ENCODE measurements around the gene DNAL4.

Gene DNAL4

GRCh38 chr22:38761202-38762162 is 32.5 kb downstream of the DNAL4 start:
- H3K36me3 ChIP-seq (ENCODE audit: control insufficient read depth, insufficient read depth, low read length), result no peaks in the 10 kb centered on the region
- H3K9me3 ChIP-seq (ENCODE audit: control insufficient read depth, low read length), result no peaks in the 10 kb centered on the region
- H3K9ac ChIP-seq (ENCODE audit: low read length), result no peak overlapping the region
- peaks cover 10% of the 10 kb centered on the region for H3K4me1 ChIP-seq (ENCODE audit: control insufficient read depth, insufficient read depth, low read length)
- no peak overlapping the region for H3K4me3 ChIP-seq (ENCODE audit: low read length)
- H3K27me3 ChIP-seq (ENCODE audit: control insufficient read depth, insufficient read depth, low read length), result peaks cover 6% of the 10 kb centered on the region

GRCh38 chr22:38760477-38761201 is 33.3 kb downstream of the DNAL4 start:
- H3K9ac ChIP-seq (ENCODE audit: low read length), result no peak overlapping the region
- H3K36me3 ChIP-seq (ENCODE audit: control insufficient read depth, insufficient read depth, low read length), result no peaks in the 10 kb centered on the region
- no peaks in the 10 kb centered on the region for H3K9me3 ChIP-seq (ENCODE audit: control insufficient read depth, low read length)
- no peak overlapping the region for H3K4me3 ChIP-seq (ENCODE audit: low read length)
- no peaks in the 10 kb centered on the region for H3K27me3 ChIP-seq (ENCODE audit: control insufficient read depth, insufficient read depth, low read length)
- peaks cover 12% of the 10 kb centered on the region for H3K4me1 ChIP-seq (ENCODE audit: control insufficient read depth, insufficient read depth, low read length)

GRCh38 chr22:38759005-38759404 is 34.9 kb downstream of the DNAL4 start:
- Histone ChIP-seq H3K36me3 (ENCODE audit: control insufficient read depth, insufficient read depth, low read length) (no peaks in the 10 kb centered on the region), H3K9me3 (ENCODE audit: control insufficient read depth, low read length) (no peaks in the 10 kb centered on the region), H3K27me3 (ENCODE audit: control insufficient read depth, insufficient read depth, low read length) (no peaks in the 10 kb centered on the region), H3K9ac (ENCODE audit: low read length) (no peak overlapping the region), H3K4me3 (ENCODE audit: low read length) (no peak overlapping the region), H3K4me1 (ENCODE audit: control insufficient read depth, insufficient read depth, low read length) (peaks cover 24% of the 10 kb centered on the region)

- peaks cover 30% of the 10 kb centered on the region for H3K4me1 ChIP-seq (ENCODE audit: control insufficient read depth, insufficient read depth, low read length)
- no peaks in the 10 kb centered on the region for H3K36me3 ChIP-seq (ENCODE audit: control insufficient read depth, insufficient read depth, low read length)
- no peak overlapping the region for H3K9ac ChIP-seq (ENCODE audit: low read length)
- no peaks in the 10 kb centered on the region for H3K9me3 ChIP-seq (ENCODE audit: control insufficient read depth, low read length)
- H3K4me3 ChIP-seq (ENCODE audit: low read length), result no peak overlapping the region
- no peaks in the 10 kb centered on the region for H3K27me3 ChIP-seq (ENCODE audit: control insufficient read depth, insufficient read depth, low read length)
Observed at GRCh38 chr22:38758276-38758945, 35.5 kb downstream of the DNAL4 start.

- H3K27me3 ChIP-seq (ENCODE audit: control insufficient read depth, insufficient read depth, low read length), result no peaks in the 10 kb centered on the region
- no peak overlapping the region for H3K9ac ChIP-seq (ENCODE audit: low read length)
- H3K4me3 ChIP-seq (ENCODE audit: low read length), result no peak overlapping the region
- no peaks in the 10 kb centered on the region for H3K9me3 ChIP-seq (ENCODE audit: control insufficient read depth, low read length)
- H3K36me3 ChIP-seq (ENCODE audit: control insufficient read depth, insufficient read depth, low read length), result no peaks in the 10 kb centered on the region
- H3K4me1 ChIP-seq (ENCODE audit: control insufficient read depth, insufficient read depth, low read length), result peaks cover 38% of the 10 kb centered on the region
Observed at GRCh38 chr22:38757464-38757757, 36.5 kb downstream of the DNAL4 start.

- Histone ChIP-seq H3K4me1 (ENCODE audit: control insufficient read depth, insufficient read depth, low read length) (peaks cover 38% of the 10 kb centered on the region), H3K27me3 (ENCODE audit: control insufficient read depth, insufficient read depth, low read length) (no peaks in the 10 kb centered on the region), H3K9ac (ENCODE audit: low read length) (peak overlapping the region; percentile 63)
Observed at GRCh38 chr22:38756711-38757463, 37.1 kb downstream of the DNAL4 start.

GRCh38 chr22:38755911-38756532 is 37.9 kb downstream of the DNAL4 start, which contains the start of gene SUN2:
Gene SUN2 (minus strand): TSS chr22:38755998. CDS start chr22:38752628, 3,370 bp downstream.
- Histone ChIP-seq H3K4me1 (ENCODE audit: control insufficient read depth, insufficient read depth, low read length) (peaks cover 45% of the 10 kb centered on the region), H3K9ac (ENCODE audit: low read length) (peak within 1 kb of the TSS; percentile 89)

More at GRCh38 chr22:38756711-38757463, 37.1 kb downstream of the DNAL4 start:
- Histone ChIP-seq H3K36me3 (ENCODE audit: control insufficient read depth, insufficient read depth, low read length) (no peaks in the 10 kb centered on the region), H3K4me3 (ENCODE audit: low read length) (peak overlapping the region; percentile 3), H3K9me3 (ENCODE audit: control insufficient read depth, low read length) (no peaks in the 10 kb centered on the region)

GRCh38 chr22:38755155-38755910 is 38.6 kb downstream of the DNAL4 start:
- Histone ChIP-seq H3K9ac (ENCODE audit: low read length) (peak overlapping the region; percentile 89), H3K4me1 (ENCODE audit: control insufficient read depth, insufficient read depth, low read length) (peaks cover 48% of the 10 kb centered on the region), H3K4me3 (ENCODE audit: low read length) (peak overlapping the region; percentile 61)

More at GRCh38 chr22:38755911-38756532, 37.9 kb downstream of the DNAL4 start, which contains the start of gene SUN2:
- Histone ChIP-seq H3K4me3 (ENCODE audit: low read length) (peak within 1 kb of the TSS; percentile 61), H3K27me3 (ENCODE audit: control insufficient read depth, insufficient read depth, low read length) (no peaks in the 10 kb centered on the region), H3K36me3 (ENCODE audit: control insufficient read depth, insufficient read depth, low read length) (peaks cover 2% of the 10 kb centered on the region), H3K9me3 (ENCODE audit: control insufficient read depth, low read length) (no peaks in the 10 kb centered on the region)

GRCh38 chr22:38754751-38755154 is 39.2 kb downstream of the DNAL4 start:
- Histone ChIP-seq H3K9ac (ENCODE audit: low read length) (peak overlapping the region; percentile 89), H3K4me1 (ENCODE audit: control insufficient read depth, insufficient read depth, low read length) (peaks cover 48% of the 10 kb centered on the region), H3K36me3 (ENCODE audit: control insufficient read depth, insufficient read depth, low read length) (peaks cover 12% of the 10 kb centered on the region), H3K4me3 (ENCODE audit: low read length) (peak overlapping the region; percentile 61), H3K9me3 (ENCODE audit: control insufficient read depth, low read length) (no peaks in the 10 kb centered on the region), H3K27me3 (ENCODE audit: control insufficient read depth, insufficient read depth, low read length) (no peaks in the 10 kb centered on the region)

More at GRCh38 chr22:38755155-38755910, 38.6 kb downstream of the DNAL4 start:
- H3K27me3 ChIP-seq (ENCODE audit: control insufficient read depth, insufficient read depth, low read length), result no peaks in the 10 kb centered on the region
- peaks cover 9% of the 10 kb centered on the region for H3K36me3 ChIP-seq (ENCODE audit: control insufficient read depth, insufficient read depth, low read length)
- no peaks in the 10 kb centered on the region for H3K9me3 ChIP-seq (ENCODE audit: control insufficient read depth, low read length)

- Histone ChIP-seq H3K4me3 (ENCODE audit: low read length) (peak overlapping the region; percentile 61), H3K4me1 (ENCODE audit: control insufficient read depth, insufficient read depth, low read length) (peaks cover 48% of the 10 kb centered on the region), H3K27me3 (ENCODE audit: control insufficient read depth, insufficient read depth, low read length) (no peaks in the 10 kb centered on the region), H3K36me3 (ENCODE audit: control insufficient read depth, insufficient read depth, low read length) (peaks cover 18% of the 10 kb centered on the region), H3K9ac (ENCODE audit: low read length) (peak overlapping the region; percentile 89), H3K9me3 (ENCODE audit: control insufficient read depth, low read length) (no peaks in the 10 kb centered on the region)
Observed at GRCh38 chr22:38753948-38754750, 39.8 kb downstream of the DNAL4 start.

All from mucosa of stomach (tissue), 1 donor.